ENCODE measurements around the gene RNF175.

- no peak for TF ChIP-seq EZH2 (IDR thresholded peaks at IDR 0.05)
- TF ChIP-seq POLR2AphosphoS5 (IDR thresholded peaks at IDR 0.05; ENCODE audit: borderline replicate concordance, low read depth, low read length) = no peak
- no peak for TF ChIP-seq FOXP2 (optimal IDR thresholded peaks at IDR 0.05; ENCODE audit: control extremely low read depth, extremely low read length, insufficient read depth)
Observed at GRCh38 chr4:153661908-153662307, 97.9 kb downstream of the RNF175 start.

Data from SK-N-MC (cell line).